GM12865 (cell line): ENCODE results near the gene RPH3AL.
A peak's percentile ranks its signal among the peaks of the same experiment; 100 is the strongest.
"Not testable (repeated sequence)": the region's sequence is repeated elsewhere in the genome, so short reads cannot be mapped to it uniquely, and the experiment has no call there.

Experiments used
- DNase-seq: peaks from one replicate; pipeline ENCODE4 v3.0.0; 2010; ENCODE audit warnings: low read depth
- H3K4me3 ChIP-seq: 2 replicates; pipeline ENCODE4 v1.5.1; 2011; ENCODE audit warnings: mild to moderate bottlenecking, low read depth, low read length, control low read depth
- TF ChIP-seq, protein P1 (sequence below): IDR thresholded peaks from 2 replicates; pipeline ENCODE4 v1.5.1; 2011; ENCODE audit warnings: low read length, control low read depth, low read depth, inconsistent platforms; ENCODE audit not compliant: insufficient read depth; ENCODE audit errors: missing control alignments

The RPH3AL gene

DNA sequence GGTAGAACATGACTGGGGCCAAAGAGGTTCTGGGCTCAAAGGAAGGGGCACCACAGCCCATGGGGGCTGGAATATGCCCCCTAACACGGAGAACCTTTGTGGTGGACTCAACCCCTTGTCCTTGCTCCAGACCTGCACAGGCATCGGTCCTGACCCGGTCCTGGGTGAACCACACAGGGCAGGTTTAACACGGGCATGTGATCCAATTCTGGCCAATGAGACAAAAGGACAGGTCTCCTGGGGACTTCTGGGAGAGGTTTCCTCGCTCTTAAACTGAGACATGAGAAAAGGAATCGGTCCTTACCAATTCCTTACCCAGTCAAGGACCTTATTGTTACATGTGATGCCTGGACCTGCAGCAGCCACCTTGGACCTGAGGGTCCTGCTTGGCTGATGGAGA lies 174.8 kb downstream of the RPH3AL start:
- H3K4me3 ChIP-seq, result no peak overlapping the region
- TF ChIP-seq, protein P1, sequence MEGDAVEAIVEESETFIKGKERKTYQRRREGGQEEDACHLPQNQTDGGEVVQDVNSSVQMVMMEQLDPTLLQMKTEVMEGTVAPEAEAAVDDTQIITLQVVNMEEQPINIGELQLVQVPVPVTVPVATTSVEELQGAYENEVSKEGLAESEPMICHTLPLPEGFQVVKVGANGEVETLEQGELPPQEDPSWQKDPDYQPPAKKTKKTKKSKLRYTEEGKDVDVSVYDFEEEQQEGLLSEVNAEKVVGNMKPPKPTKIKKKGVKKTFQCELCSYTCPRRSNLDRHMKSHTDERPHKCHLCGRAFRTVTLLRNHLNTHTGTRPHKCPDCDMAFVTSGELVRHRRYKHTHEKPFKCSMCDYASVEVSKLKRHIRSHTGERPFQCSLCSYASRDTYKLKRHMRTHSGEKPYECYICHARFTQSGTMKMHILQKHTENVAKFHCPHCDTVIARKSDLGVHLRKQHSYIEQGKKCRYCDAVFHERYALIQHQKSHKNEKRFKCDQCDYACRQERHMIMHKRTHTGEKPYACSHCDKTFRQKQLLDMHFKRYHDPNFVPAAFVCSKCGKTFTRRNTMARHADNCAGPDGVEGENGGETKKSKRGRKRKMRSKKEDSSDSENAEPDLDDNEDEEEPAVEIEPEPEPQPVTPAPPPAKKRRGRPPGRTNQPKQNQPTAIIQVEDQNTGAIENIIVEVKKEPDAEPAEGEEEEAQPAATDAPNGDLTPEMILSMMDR, result no peak
- no peak for DNase-seq

DNA sequence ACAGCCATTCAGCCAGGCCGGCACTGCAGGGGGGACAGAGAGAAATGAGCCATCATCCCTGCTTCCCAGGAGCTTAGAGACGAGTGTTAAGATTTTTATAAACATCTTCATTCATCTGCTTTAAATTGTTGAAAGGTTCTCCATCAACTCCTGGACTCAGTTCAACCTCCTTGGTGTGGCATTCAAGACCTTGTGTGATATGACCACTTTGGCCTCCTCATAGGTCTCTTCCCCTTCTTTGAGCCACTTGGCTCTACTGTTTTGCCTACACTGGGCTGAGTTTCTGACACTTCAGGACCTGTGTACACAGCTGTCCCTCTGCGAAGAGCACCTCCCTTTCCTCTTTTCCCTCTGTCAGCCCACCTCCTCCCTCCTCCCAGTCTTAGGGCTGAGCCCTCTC lies 175.5 kb downstream of the RPH3AL start:
- TF ChIP-seq, protein P1, result no peak

DNA sequence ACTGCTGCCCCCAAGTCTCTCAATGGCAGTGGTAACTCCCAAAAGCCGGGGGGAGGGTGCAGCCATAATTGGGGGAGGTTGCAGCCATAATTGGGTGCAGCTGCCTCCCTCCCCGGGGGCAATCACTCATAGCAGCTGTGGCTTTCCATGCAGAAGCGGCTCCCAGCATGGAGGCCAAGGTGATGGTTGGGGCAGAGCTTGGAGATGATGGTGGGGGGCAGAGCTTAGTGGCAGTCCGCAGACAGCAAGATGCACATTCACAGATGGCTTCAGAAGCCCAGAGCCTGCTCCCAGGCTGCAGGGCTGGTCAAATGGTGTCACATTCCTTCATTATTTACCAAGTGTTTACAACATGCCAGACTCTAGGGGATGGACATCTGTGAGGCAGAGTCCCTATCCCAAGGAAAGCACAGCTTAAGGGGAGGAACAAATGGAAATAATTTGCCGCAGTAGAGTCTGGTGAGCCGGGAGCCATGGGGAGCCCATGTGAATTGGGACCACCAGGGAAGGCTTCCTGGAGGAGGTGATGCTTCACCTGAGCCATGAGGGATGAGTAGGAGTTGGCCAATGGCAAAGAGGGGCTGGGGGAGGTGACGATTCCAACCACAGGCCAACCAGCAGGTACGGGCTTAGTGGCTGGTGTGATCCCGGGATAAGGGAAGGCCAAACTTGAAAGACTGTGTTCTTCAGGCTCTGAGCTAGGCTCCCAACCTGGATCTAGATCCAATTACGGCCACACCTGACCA lies 179.3 kb downstream of the RPH3AL start:
- no peak for DNase-seq
- H3K4me3 ChIP-seq, result no peak overlapping the region
- TF ChIP-seq, protein P1, result no peak

More for the DNA sequence above, 175.5 kb downstream of the RPH3AL start:
- no peak overlapping the region for H3K4me3 ChIP-seq
- DNase-seq, result no peak

DNA sequence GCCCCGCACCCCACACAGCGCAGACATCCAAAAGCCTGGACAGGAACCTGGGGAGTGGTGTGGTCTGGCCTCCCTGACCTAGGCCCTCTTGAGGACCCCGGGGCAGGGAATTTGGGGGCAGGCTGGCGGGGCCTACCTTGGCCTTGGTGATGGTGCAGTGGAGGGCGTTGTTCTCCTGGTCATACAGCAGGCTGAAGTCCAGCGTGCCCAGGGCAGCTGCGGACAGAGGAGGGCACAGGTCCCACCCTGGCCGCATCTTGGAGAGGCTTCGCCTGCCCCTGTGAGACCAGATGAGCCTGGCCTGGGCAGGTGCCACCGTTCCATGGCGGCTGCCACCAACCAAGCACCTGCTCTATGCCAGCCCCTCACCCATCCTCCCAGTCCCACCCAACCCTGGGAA lies 180.2 kb downstream of the RPH3AL start:
- H3K4me3 ChIP-seq, result no peak overlapping the region
- no peak for DNase-seq
- TF ChIP-seq, protein P1, result no peak

DNA sequence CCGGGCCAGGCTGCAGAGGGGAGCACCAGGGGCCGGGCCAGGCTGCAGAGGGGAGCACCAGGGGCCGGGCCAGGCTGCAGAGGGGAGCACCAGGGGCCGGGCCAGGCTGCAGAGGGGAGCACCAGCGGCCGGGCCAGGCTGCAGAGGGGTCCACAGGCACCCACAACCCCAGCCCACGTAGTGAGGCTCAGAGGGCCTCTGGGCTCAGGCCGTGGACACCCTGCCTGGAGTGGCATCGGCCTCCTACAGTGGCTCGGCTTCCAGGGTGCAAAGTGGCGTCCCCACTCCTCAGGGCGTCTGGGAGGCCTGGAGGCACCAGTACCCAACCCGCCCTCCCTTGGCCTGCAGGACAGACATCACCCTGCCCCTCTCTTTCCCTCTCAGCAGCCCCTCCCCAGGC lies 180.7 kb downstream of the RPH3AL start:
- no peak for DNase-seq
- no peak overlapping the region for H3K4me3 ChIP-seq
- TF ChIP-seq, protein P1, result no peak

DNA sequence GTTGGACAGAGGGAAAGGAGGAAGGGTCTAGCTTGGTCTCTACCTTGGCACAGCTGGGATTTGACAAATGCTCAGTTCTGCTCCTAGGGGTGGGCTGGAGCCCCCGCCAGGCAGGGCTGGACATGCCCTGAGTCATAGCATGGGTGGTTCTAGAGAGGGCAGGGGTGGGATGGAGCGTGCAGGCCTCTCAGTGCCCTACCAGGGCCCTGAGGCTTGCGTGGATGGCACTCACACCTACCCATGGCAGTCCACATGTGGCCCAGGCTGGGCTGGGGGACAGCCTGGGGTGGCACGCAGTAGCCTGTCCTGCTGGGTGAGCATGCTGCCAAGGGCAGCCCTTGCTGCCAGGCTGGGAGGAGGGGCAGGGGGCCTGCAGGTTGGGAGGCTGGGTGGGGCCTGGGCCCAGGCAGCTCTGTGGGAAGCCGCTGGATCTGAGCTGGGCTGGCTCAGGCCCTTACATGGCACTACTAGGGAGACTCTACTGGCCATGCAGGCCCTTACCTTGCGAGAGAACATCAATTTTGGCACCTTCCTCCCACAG lies 182.4 kb downstream of the RPH3AL start:
- no peak overlapping the region for H3K4me3 ChIP-seq
- TF ChIP-seq, protein P1, result no peak
- DNase-seq, result no peak

DNA sequence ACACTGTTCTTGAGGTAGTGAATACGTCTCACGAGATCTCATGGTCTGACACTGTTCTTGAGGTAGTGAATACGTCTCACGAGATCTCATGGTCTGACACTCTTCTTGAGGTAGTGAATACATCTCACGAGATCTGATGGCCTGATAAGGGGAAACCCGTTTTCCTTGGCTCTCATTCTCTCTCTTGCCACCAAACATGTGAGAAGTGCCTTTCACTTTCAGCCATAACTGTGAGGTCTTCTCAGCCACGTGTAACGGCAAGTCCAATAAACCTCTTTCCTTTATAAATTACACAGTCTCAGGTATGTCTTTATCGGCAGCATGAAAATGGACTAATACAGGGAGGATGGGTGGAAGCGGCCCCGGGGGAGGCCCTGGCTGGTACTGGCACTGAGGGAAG lies 184.0 kb downstream of the RPH3AL start:
- DNase-seq, result peak; percentile 27
- not testable (repeated sequence) for H3K4me3 ChIP-seq
